Activated naive CD8-positive, alpha-beta T cell treated with anti-CD3 and anti-CD28 coated beads, Interleukin-2, amount 50 U/mL, for 24 hours (primary cell): ENCODE data around the gene PHF24.

Experiments used
- ATAC-seq: fragments of 150-1000 bp; cut with Tn5 transposase; one replicate; pipeline ENCODE4 v1.10.0; 2021
- DNase-seq: peaks from one replicate; pipeline ENCODE4 v3.0.0; 2021
- H3K27ac Mint-ChIP-seq: one replicate; pipeline ENCODE4 v1.8.0; 2021; ENCODE audit warnings: mild to moderate bottlenecking, mixed read lengths
- H3K27me3 Mint-ChIP-seq: one replicate; pipeline ENCODE4 v1.8.0; 2021; ENCODE audit warnings: mixed read lengths
- H3K36me3 Mint-ChIP-seq: one replicate; pipeline ENCODE4 v1.8.0; 2021; ENCODE audit warnings: low read depth, mixed read lengths
- H3K4me1 Mint-ChIP-seq: one replicate; pipeline ENCODE4 v1.8.0; 2021; ENCODE audit warnings: mixed read lengths
- H3K4me3 Mint-ChIP-seq: one replicate; pipeline ENCODE4 v1.8.0; 2021; ENCODE audit warnings: mild to moderate bottlenecking, moderate library complexity, mixed read lengths
- H3K9me3 Mint-ChIP-seq: one replicate; pipeline ENCODE4 v1.8.0; 2021; ENCODE audit warnings: mixed read lengths

The PHF24 gene

DNA sequence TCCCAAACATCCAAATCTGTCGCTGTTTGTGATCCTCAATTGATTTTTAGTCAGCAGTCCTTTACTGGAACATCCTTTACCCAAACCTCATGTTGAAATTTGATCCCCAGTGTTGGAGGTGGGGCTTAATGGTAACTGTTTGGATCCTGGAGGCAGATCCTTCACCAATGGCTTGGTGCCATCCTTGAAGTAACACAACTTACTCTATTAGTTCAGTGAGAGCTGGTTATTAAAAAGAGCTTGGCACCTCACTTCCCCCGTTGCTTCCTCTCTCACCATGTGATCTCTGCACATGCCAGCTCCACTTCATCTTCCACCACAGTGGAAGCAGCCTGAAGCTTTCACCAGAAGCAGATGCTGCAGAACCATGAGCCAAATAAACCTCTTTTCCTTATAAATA, 71.8 kb downstream of the PHF24 start:
- H3K27me3 Mint-ChIP-seq: no peaks in the 10 kb centered on the region
- H3K36me3 Mint-ChIP-seq: no peaks in the 10 kb centered on the region
- ATAC-seq: no peak
- no peak for DNase-seq
- no peak overlapping the region for H3K27ac Mint-ChIP-seq
- H3K9me3 Mint-ChIP-seq: no peaks in the 10 kb centered on the region
- peaks cover 4% of the 10 kb centered on the region for H3K4me1 Mint-ChIP-seq
- H3K4me3 Mint-ChIP-seq: no peak overlapping the region
